Prostate gland (tissue), 2 donors: ENCODE data around the gene TBXA2R. TPM values are rescaled to one million over a fixed set of nuclear protein-coding genes. Genes with fewer than 3 reads are reported as not detected.

Source experiments
- DNase-seq: peaks from one replicate; pipeline ENCODE4 v3.0.0-alpha.2; 2019; ENCODE audit warnings: low spot score
- H3K27ac ChIP-seq, 2 donors: fragments of 200-600 bp; sonication (generic); 2 replicates each; pipeline ENCODE4 v1.5.1; 2017 to 2019
- H3K27me3 ChIP-seq: fragments of 200-600 bp; sonication (generic); replicated peaks from 2 replicates; pipeline ENCODE4 v1.5.1; 2019; ENCODE audit not compliant: insufficient read depth
- H3K36me3 ChIP-seq, 2 donors: fragments of 200-600 bp; sonication (generic); 1 replicate in 1 of 2; 2 replicates in 1 of 2; pipeline versions ENCODE4 v1.5.1 to v1.8.1; 2017 to 2019
- H3K4me1 ChIP-seq: fragments of 200-600 bp; sonication (generic); replicated peaks from 2 replicates; pipeline ENCODE4 v1.5.1; 2019
- H3K4me3 ChIP-seq, 2 donors: fragments of 200-600 bp; sonication (generic); 2 replicates each; pipeline ENCODE4 v1.5.1; 2017 to 2019
- H3K9me3 ChIP-seq: fragments of 200-600 bp; sonication (generic); 2 replicates; pipeline ENCODE4 v1.5.1; 2017
- CTCF ChIP-seq, 4 experiments: fragments of 200-600 bp in 2 of 4; fragments of 450-650 bp in 2 of 4; sonication (generic) in 2 of 4; IDR thresholded peaks; 1 replicate in 3 of 4; 2 replicates in 1 of 4; pipeline ENCODE4 v1.5.1; 2016 to 2019; ENCODE audit warnings: antibody characterized with exemption in 4 of 4, mild to moderate bottlenecking in 2 of 4, moderate library complexity in 2 of 4
- POLR2A ChIP-seq: fragments of 450-650 bp; IDR thresholded peaks from one replicate; pipeline ENCODE4 v1.6.1; 2016; ENCODE audit warnings: antibody characterized with exemption, mild to moderate bottlenecking
- POLR2AphosphoS5 ChIP-seq: sonication (generic); formaldehyde crosslinking; IDR thresholded peaks from one replicate; pipeline ENCODE4 v1.6.1; 2017; ENCODE audit warnings: antibody characterized with exemption
- WGBS: methylation state at CpG from one replicate; pipeline ENCODE4 v1.1.5; 2018; 5-methylcytosine and 5-hydroxymethylcytosine counted together
- intact Hi-C: fragments of 100-400 bp; cut with DNase I; formaldehyde crosslinking; loops from one replicate; pipeline ENCODE4 v1.14.2; 2022
- total RNA-seq, 2 donors: library from RNA; depleted of rRNA; stranded (reverse); fragments of >200 nt; gene quantifications; one replicate each; pipeline ENCODE4 v1.1.0, GENCODE V29; 2016

Gene TBXA2R
- total RNA-seq, 2 donors from 2014 or later, result 1.1 to 4.0 TPM

- H3K27me3 ChIP-seq, result no peaks in the 10 kb centered on the region
- 75% methylated on average over 23 of the region's 24 CpGs for WGBS
- DNase-seq, result no peak
- H3K27ac ChIP-seq, result no peak overlapping the region
- intact Hi-C loops, result loop anchor here (10.0 kb wide), 1 partner anchor 305 kb away; no protein-coding TSS in a partner anchor
- H3K36me3 ChIP-seq, result peaks cover 0 to 10% of the 10 kb centered on the region in 2 donors
- H3K4me1 ChIP-seq, result peaks cover 10% of the 10 kb centered on the region
- no peaks in the 10 kb centered on the region for H3K9me3 ChIP-seq
- TF ChIP-seq CTCF (IDR thresholded peaks at IDR 0.05) (no peak), POLR2AphosphoS5 (no peak), POLR2A (no peak)
- H3K4me3 ChIP-seq, result no peak overlapping the region
These were observed 3.4 kb upstream of the TBXA2R start for GRCh38 chr19:3609779-3610719.

- intact Hi-C loops, result no loop called here
- Histone ChIP-seq H3K4me3 (no peak overlapping the region), H3K27ac (no peak overlapping the region), H3K27me3 (no peaks in the 10 kb centered on the region), H3K9me3 (no peaks in the 10 kb centered on the region), H3K4me1 (peaks cover 10% of the 10 kb centered on the region), H3K36me3 (peaks cover 0 to 10% of the 10 kb centered on the region in 2 donors)
- 61% methylated on average over 20 of the region's 21 CpGs for WGBS
- TF ChIP-seq POLR2A, result no peak
- TF ChIP-seq POLR2AphosphoS5, result no peak
- no peak for TF ChIP-seq CTCF (IDR thresholded peaks at IDR 0.05)
- DNase-seq, result no peak
These were observed 2.2 kb upstream of the TBXA2R start for GRCh38 chr19:3608750-3609322.

GRCh38 chr19:3608079-3608641 is 1.5 kb upstream of the TBXA2R start:
- 75% methylated on average over 3 of the region's 3 CpGs for WGBS
- H3K4me3 ChIP-seq, result no peak overlapping the region
- peaks cover 0 to 10% of the 10 kb centered on the region in 2 donors for H3K36me3 ChIP-seq
- TF ChIP-seq CTCF (IDR thresholded peaks at IDR 0.05) (no peak), POLR2A (no peak), POLR2AphosphoS5 (no peak)
- no peaks in the 10 kb centered on the region for H3K9me3 ChIP-seq
- no peak for DNase-seq
- no peaks in the 10 kb centered on the region for H3K27me3 ChIP-seq
- intact Hi-C loops, result no loop called here
- no peak overlapping the region for H3K27ac ChIP-seq
- peaks cover 10% of the 10 kb centered on the region for H3K4me1 ChIP-seq

- peak overlapping the region; percentile 30 to 35 for H3K4me3 ChIP-seq
- intact Hi-C loops, result no loop called here
These were observed 816 bp upstream of the TBXA2R start for GRCh38 chr19:3607303-3608078.

More at GRCh38 chr19:3607303-3608078, 816 bp upstream of the TBXA2R start:
- TF ChIP-seq CTCF (IDR thresholded peaks at IDR 0.05), result no peak
- no peak for TF ChIP-seq POLR2AphosphoS5
- no peak for TF ChIP-seq POLR2A
- Histone ChIP-seq H3K9me3 (no peaks in the 10 kb centered on the region), H3K4me1 (peaks cover 10% of the 10 kb centered on the region), H3K36me3 (peaks cover 0 to 10% of the 10 kb centered on the region in 2 donors), H3K27me3 (no peaks in the 10 kb centered on the region), H3K27ac (peak overlapping the region; percentile 46 to 51)
- no peak for DNase-seq
- WGBS, result 39% methylated on average over 15 of the region's 22 CpGs
